GM20000 (cell line): ENCODE results near the gene HSPG2.

ENCODE experiments used
- DNase-seq: peaks from one replicate; pipeline ENCODE4 v3.0.0; 2012; ENCODE audit warnings: low spot score
- TF ChIP-seq, protein P1 (sequence below): IDR thresholded peaks from 2 replicates; pipeline ENCODE4 v1.5.1; 2012; ENCODE audit warnings: mild to moderate bottlenecking, control low read depth; ENCODE audit errors: extremely low read depth, missing control alignments

HSPG2 gene

DNA sequence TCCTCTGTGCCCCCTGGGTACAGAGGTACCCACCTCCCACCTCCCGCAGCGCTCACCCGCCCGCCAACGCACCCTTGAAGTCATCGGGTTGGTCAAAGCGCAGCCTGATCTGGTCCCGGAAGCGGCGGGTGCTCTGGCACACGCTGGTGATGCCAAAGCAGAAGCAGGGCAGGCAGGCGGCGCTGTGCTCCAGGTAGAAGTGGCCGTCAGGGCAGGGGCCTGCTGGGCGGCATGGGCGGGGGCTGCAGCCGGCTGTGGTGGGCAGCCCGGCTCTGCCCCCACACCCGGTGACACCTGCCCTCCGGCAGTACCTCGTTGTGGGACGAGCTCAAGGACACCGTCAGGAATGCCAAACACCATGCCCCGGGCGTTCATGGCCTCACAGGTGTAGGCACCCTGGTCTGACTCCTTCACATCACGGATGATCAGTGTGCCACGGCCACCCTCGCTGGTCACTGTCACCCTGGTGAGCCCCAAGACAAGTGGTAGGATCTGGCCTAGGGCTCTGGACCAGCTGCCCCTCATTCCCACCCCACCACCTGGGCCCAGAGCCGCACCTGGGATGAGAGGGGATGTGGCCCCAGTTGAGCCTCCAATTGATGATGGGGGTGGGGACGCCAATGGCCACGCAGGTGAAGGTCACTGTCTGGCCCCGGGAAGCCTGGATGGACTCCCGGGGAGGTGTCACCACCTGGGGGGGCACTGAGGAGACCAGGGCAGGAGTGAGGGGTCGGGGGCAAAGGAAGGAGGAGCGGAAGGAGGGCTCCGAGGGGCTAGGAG, 52.5 kb downstream of the HSPG2 start:
- no peak for DNase-seq
- TF ChIP-seq, protein P1, sequence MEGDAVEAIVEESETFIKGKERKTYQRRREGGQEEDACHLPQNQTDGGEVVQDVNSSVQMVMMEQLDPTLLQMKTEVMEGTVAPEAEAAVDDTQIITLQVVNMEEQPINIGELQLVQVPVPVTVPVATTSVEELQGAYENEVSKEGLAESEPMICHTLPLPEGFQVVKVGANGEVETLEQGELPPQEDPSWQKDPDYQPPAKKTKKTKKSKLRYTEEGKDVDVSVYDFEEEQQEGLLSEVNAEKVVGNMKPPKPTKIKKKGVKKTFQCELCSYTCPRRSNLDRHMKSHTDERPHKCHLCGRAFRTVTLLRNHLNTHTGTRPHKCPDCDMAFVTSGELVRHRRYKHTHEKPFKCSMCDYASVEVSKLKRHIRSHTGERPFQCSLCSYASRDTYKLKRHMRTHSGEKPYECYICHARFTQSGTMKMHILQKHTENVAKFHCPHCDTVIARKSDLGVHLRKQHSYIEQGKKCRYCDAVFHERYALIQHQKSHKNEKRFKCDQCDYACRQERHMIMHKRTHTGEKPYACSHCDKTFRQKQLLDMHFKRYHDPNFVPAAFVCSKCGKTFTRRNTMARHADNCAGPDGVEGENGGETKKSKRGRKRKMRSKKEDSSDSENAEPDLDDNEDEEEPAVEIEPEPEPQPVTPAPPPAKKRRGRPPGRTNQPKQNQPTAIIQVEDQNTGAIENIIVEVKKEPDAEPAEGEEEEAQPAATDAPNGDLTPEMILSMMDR: no peak

DNA sequence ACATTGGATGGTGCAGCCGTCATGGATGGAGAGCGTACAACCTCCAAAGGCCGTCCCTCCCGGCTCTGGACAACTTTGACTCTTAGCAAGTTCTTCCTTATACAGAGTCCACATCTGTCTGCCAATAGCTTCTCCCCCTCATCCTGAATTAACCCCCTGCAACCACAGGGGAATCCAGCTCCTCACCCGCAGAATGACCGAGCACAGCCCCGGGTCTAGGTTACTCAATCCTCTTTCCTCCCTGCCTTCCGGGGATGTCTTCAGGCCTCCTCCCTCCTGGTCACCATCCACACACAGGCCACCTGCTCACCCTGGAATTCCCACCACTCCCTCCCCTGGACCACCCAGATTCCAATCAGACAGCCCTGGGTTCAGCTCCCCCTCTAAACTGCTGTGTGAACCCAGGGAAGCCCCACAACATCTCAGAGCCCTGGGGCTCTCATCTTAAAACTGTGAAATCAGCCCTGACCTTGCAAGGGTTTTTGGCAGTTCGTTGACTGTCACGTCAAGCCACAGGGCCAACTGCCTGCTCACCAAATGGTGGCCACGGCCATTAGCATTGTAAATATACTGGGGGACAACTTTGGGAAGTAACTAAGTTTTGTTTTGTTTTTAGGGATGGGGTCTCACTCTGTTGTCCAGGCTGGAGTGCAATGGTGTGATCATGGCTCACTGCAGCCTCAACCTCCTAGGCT, 54.2 kb downstream of the HSPG2 start:
- TF ChIP-seq, protein P1: no peak

DNA sequence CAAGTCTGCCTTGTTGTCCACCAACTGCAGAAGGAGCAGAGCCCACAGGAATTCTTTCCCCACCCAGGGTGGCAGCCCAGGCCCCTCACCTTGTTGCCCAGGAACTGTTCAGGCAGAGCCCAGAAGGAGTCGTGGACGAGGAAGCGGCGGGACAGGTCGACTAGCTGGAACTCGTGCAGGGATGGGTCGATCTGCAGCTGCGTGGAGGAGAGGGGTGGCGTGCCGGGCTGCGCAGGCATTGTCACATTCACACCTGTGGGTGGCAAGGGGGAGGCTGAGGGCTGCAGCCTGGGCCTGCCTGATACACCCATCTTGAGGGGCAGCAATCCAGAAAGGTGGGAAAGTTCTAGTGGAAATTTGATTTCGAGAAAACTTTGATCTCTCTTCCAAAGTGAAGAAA, 55.9 kb downstream of the HSPG2 start:
- TF ChIP-seq, protein P1: no peak
- DNase-seq: no peak

More for the DNA sequence above, 54.2 kb downstream of the HSPG2 start:
- no peak for DNase-seq

DNA sequence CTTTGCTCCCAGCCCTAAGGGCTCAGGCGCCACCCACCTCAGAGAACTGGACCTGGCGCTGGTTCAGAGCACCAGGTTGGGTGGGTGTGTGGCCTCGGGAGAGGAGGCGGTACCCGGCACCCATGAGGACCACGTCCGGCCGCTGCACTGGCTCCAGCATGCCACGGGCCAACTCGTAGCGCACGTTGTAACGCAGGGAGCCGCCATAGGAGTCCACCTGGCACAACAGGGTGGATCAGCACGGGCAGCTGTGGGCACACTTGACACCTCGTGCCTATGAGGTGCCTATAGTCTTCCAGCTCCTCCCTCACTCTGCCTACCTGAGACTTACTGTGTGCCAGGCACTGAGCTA, 56.5 kb downstream of the HSPG2 start:
- TF ChIP-seq, protein P1: no peak
- no peak for DNase-seq

DNA sequence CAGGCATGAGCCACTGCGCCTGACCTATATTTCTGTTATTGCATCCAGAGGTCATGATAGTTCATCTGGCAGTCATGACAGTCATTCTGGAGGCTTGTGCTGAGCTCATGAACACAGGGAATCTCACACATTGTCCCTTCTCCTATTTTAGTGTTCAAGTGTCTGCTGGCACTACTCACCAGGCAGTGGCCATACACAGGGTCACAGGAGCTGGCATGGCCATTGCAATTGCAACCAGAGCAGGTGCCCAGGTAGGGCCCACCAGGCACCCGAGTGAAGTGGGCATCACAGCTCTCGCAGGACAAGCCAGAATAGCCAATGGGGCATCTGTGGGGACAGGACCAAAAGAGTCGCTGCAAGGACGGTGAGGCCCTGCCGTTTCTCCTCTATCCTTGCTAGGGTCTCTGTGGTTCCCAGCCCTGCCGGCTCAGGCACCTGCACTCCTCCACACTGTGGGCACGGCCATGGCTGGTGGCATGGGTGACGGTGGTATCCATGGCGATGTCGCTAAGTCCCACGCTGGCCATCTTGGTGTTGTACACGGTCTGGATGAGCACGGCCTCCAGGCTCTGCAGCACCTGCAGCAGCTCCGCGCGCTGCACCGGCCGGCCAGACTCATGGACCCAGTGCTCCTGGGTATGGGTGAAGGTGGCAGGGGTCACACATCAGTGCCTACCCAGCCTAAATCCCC, 57.0 kb downstream of the HSPG2 start:
- no peak for DNase-seq
- TF ChIP-seq, protein P1: no peak

DNA sequence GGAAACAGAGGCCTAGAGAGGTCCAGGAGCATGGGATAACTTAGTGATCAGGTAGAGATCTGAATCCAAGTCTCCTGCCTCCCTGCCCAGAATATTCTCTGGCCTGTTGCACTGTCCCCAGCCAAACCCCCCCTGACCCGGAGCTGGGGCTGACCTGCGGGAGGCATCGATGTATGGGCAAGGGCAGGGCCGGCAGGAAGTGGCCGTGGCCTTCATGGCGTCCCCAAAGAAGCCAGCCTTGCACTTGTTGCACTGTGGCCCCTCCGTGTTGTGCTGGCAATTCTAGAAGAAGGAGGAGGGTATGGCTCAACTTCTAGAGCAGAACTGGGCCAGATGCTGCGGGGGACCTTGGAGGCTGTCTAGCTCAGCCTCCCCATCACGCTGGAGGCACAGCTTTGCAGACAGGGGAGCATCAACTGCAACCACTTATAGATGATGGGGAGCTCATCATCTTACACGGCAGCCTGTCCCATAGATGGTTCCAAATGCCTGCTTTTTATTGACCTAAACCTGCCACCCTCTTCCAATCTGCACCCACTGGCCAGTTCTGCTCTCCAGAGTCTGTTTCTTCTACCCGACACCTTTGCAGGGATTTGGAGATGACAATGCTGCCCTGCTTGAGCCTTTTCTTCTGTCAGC, 58.2 kb downstream of the HSPG2 start:
- TF ChIP-seq, protein P1: no peak
- no peak for DNase-seq
